NCI-H774 (cell line): ENCODE measurements around the gene EXTL2.
"Not testable (repeated sequence)": the region's sequence is repeated elsewhere in the genome, so short reads cannot be mapped to it uniquely, and the experiment has no call there.

Source experiments
- DNase-seq: peaks from one replicate; lab custom pipeline; 2025; lab: John Stamatoyannopoulos, UW

Gene EXTL2

DNA sequence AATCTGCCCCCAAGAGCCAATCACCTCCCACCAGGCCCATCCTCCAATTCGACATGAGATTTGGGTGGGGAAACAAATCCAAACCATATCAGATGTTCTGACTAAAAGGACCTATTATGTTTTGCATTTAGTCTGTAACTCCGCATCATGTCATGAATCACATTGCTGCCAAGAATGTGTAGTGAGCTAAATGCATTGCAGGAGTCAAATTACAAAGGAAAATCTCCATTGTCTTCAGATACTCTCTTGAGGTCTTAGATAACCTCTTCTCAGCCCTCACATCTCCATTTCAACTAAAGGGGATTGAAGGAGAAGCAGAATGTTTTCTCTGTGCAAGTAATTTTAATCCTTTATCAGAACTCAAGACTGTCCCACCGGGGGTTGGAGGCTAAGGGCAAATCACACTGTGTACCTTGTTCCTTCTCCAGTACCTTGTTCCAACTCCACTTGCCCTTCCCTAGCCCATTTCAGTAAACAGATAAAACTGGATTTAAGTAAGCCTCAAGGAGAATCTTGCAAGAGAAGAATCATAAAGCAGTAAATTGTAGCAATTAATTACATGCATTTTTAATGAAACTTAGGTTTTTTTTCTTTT, 34.1 kb downstream of the EXTL2 start:
- no peak for DNase-seq

DNA sequence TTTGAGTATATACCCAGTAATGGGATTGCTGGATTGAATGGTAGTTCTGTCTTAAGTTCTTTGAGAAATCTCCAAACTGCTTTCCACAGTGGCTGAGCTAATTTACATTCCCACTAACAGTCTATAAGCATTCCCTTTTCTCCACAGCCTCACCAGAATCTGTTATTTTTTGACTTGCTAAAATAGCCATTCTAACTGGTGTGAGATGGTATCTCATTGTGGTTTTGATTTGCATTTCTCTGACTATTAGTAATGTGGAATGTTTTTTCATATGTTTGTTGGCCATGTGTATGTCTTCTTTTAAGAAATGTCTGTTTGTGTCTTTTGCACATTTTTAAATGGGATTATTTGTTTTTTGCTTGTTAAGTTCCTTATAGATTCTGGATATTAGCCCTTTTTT, 39.5 kb downstream of the EXTL2 start:
- not testable (repeated sequence) for DNase-seq

DNA sequence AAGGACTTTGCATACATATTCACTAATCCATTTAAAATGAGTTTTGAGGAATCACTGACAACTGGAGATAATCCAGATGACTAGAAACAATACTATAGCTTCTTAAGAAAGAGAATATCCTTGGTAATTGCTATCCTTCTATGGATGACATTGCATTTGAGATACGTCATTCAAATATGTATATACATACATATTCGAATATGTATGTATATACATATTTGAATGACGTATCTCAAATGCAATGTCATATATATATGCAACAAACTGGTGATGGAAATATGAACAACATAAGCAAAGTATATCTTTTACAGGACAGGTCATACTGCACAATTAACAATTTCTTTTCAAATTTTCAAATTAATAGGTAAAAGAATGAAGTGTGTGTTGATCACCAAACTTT, 41.7 kb downstream of the EXTL2 start:
- DNase-seq = no peak

DNA sequence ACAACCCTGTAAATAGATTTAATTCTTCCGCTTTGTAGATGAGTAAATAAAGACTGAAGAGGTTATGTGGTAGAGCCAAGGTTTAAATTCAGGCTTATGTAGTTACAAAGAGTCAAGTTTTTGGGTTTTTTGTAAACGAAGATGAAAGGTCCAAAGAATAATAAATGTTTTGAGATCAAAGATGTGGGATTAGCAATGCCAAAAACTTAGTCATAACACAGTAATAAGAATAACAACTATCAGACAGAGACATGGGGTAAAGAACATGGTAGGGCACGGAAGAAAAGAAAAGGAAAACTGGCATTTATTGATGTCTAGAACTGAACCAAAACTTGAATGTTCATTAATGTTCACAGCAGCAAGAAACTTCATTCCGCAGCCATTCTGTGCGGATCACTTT, 42.9 kb downstream of the EXTL2 start:
- no peak for DNase-seq

DNA sequence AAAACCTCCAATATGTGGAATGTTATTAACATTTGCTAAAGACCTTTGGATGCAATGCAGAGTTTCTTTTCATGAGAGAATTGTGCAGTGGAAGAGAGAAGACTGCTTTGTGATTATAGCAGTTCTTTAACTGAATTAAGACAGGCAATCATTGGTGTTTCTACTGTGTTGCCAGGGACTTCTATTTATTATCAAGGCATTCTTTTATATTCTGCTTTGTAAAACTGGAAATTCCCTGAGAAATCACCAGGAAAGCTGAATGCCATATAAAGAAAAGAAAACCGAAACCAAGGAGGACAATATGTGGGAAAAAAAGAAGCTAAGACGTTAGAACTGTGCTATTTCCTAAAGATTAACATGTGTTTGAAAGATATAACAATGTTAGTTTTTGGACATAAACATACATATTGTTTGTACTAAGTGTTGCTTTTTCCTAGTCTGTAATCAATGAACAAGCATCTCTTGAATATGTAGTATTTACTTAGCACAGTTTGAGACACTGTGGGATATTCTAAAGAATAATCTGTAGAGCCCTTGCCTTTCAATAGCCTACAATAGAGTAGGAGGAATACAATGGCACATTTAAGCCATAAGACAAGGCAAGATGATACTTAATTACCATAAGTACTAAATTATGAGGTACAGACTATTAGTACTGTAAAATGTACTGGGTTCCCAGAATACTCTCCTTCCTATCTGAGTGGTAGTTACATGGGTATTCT, 47.1 kb downstream of the EXTL2 start:
- DNase-seq = no peak

DNA sequence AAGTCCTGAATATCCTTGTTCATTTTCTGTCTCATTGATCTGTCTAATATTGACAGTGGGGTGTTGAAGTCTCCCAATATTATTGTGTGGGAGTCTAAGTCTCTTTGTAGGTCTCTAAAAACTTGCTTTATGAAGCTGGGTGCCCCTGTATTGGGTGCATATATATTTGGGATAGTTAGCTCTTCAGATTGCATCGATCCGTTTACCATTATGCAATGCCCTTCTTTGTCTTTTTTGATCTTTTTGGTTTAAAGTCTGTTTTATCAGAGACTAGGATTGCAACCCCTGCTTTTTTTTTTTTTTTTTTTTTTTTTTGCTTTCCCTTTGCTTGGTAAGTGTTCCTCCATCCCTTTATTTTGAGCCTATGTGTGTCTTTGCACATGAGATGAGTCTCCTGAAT, 51.5 kb downstream of the EXTL2 start:
- DNase-seq = not testable (repeated sequence)

DNA sequence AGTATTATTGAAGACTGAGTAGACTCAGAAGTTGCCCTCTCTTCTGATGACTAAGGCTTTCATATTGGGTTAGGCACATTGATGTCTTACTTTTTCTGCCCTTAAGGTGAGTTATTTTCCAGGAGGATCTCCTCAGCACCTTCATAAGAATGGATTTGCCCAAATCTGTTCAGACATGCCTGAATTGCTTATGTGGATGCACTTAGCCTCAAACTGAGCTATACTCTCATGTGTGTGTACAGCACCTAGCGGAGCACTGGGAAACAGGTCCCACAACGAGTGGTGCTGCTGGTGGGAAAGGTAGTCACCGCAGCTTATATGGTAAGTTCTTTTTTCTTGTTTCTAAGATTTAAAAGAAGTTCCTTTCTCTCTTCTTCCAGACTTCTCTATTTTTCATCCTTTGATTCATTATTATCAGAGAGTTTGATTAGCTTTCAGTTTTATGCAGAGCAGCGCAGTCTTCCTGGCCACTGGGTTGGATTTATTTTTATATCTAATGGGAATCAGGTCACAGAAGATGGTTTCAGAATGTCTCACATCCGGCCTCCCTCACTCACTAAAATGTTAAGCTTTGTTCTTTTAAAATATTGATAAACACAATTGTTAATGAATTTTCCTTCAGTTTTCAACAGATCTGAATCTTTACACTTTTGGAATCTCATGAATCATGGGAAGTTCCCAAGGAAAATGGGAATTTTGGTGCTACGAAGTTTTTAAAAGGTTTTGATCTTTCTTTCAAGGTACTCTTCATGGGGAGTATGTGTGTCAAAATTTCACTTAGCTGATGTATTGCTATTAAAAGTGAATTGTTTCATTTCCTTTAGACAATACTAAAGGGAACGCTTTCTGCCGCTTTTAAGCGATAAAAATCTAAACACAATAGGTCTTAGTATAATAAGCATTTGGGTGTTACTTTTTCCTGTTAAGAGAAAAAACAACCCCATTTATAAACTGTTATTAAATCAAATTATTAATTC, 58.5 kb downstream of the EXTL2 start:
- no peak for DNase-seq

DNA sequence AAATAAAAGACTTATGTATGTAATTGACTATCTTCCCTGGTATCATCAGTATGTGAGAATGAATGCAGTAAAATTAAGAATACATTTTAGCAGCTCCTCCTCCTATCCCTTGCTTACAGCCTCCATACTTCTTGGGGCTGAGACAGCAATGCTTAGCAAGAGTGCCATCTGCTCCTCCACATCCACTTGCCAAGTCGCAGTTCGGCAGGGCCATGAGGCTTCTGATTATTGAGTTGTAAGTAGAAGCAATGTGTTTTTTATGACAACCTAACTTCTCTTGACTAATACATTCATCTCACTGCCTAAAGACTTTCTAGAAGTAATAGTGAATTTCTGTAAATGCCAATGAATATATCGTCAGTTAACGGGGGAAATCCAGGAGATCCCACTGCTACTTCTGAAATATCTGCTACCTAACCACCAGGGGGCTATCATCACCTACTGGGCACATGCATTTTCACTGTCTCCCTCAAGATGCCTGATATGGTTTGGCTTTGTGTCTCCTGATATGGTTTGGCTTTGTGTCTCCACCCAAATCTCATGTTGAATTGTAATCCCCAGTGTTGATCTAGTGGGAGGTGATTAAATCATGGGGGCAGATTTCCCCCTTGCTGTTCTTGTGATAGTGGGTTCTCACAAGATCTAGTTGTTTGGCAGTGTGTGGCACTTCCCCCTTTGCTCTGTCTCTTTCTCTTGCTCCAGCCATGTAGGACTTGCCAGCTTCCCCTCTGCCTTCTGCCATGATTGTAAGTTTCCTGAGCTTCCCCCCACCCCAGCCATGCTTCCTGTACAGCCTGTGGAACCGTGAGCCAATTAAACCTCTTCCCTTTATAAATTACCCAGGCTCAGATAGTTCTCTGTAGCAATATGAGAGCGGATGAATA, 59.6 kb downstream of the EXTL2 start:
- DNase-seq = no peak

DNA sequence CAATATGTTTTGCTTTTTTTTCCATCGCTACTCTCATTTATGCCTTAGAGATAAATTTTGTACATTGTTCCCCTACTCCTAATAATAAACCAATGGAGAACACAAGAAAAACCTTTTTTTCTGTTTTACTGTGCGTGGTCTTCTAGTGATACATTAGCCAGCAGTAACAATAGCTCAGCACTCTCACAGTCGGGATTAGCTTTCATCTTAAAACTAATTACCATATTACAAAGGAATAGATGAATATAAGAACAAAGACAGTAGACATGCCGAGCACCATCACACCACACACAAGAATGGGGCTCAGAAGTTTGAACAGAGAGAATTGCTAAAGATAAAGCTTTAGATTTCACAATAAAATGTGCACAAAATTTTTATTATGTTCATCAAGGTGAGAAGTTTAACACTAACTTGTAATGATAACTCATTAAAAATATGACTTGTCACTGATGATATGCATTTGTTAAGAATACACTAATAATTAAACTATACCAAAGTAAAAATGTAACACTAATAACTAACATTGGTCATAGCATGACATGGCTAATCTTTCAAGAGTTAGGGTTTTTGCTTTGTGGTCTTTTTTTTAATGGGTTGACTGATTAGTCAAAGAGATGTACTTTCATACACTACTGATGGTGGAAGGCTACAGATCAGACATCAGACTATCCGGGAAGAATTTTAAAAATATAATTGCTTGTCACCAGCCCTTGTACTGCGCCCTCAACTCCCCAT, 61.8 kb downstream of the EXTL2 start:
- no peak for DNase-seq

DNA sequence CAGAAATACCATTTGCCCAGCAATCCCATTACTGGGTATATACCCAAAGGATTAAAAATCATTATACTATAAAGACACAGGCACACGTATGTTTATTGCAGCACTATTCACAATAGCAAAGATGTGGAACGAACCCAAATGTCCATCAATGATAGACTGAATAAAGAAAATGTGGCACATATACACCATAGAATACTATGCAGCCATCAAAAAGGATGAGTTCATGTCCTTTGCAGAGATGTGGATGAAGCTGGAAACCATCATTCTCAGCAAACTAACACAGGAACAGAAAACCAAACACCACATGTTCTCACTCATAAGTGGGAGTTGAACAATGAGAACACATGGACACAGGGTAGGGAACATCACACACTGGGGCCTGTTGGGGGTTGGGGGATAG, 69.0 kb downstream of the EXTL2 start:
- DNase-seq = not testable (repeated sequence)
